ENCODE results near the gene FBXW7.
A peak's percentile ranks its signal among the peaks of the same experiment; 100 is the strongest.

Gene FBXW7

DNA sequence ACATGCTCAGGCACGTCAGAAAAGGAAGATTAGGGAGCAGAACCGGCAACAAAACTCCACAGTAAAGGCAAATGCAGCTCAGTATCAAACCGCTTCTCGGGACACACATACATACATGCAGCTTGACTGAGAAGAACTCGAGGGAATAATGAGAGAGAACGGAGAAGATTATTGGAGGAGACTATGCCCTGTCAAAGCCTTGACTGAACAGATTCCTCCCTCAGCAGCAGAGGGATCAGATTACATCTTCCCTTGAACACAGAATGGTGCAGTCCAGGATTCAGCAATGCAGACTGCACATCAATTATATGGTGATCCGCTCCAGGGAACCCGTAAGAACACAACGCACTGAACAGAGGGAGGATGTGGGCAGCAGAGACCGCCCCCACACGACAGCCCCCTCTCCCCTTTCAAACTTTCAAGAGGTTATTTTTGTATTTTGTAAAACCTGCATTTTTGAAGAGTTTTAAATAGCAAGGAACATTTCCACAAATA is 183.2 kb downstream of the FBXW7 start (continued):
- TF ChIP-seq ZNF776 (tag by site-specific recombination; IDR thresholded peaks at IDR 0.05; ENCODE audit: borderline replicate concordance), result no peak
- TF ChIP-seq, protein P1, sequence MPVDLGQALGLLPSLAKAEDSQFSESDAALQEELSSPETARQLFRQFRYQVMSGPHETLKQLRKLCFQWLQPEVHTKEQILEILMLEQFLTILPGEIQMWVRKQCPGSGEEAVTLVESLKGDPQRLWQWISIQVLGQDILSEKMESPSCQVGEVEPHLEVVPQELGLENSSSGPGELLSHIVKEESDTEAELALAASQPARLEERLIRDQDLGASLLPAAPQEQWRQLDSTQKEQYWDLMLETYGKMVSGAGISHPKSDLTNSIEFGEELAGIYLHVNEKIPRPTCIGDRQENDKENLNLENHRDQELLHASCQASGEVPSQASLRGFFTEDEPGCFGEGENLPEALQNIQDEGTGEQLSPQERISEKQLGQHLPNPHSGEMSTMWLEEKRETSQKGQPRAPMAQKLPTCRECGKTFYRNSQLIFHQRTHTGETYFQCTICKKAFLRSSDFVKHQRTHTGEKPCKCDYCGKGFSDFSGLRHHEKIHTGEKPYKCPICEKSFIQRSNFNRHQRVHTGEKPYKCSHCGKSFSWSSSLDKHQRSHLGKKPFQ (tag by site-specific recombination; IDR thresholded peaks at IDR 0.05), result no peak
- no peak for TF ChIP-seq ZNF335 (tag by site-specific recombination; conservative IDR thresholded peaks at IDR 0.05)
- TF ChIP-seq, protein P2, sequence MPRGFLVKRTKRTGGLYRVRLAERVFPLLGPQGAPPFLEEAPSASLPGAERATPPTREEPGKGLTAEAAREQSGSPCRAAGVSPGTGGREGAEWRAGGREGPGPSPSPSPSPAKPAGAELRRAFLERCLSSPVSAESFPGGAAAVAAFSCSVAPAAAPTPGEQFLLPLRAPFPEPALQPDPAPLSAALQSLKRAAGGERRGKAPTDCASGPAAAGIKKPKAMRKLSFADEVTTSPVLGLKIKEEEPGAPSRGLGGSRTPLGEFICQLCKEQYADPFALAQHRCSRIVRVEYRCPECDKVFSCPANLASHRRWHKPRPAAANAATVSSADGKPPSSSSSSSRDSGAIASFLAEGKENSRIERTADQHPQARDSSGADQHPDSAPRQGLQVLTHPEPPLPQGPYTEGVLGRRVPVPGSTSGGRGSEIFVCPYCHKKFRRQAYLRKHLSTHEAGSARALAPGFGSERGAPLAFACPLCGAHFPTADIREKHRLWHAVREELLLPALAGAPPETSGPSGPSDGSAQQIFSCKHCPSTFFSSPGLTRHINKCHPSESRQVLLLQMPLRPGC (tag by site-specific recombination; IDR thresholded peaks at IDR 0.05), result no peak
- TF ChIP-seq ZNF223 (tag by site-specific recombination; IDR thresholded peaks at IDR 0.05), result no peak
- TF ChIP-seq, protein P3, sequence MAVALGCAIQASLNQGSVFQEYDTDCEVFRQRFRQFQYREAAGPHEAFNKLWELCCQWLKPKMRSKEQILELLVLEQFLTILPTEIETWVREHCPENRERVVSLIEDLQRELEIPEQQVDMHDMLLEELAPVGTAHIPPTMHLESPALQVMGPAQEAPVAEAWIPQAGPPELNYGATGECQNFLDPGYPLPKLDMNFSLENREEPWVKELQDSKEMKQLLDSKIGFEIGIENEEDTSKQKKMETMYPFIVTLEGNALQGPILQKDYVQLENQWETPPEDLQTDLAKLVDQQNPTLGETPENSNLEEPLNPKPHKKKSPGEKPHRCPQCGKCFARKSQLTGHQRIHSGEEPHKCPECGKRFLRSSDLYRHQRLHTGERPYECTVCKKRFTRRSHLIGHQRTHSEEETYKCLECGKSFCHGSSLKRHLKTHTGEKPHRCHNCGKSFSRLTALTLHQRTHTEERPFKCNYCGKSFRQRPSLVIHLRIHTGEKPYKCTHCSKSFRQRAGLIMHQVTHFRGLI (tag by site-specific recombination; IDR thresholded peaks at IDR 0.05), result no peak
- peak; percentile 78 for TF ChIP-seq IKZF3 (tag by site-specific recombination; IDR thresholded peaks at IDR 0.05)
- peak; percentile 86 for TF ChIP-seq ZNF366 (tag by site-specific recombination; conservative IDR thresholded peaks at IDR 0.05)
- TF ChIP-seq YY1 (tag by site-specific recombination; IDR thresholded peaks at IDR 0.05), result no peak
- TF ChIP-seq SP2 (tag by site-specific recombination; IDR thresholded peaks at IDR 0.05), result peak; percentile 72
- TF ChIP-seq ZNF626 (tag by site-specific recombination; IDR thresholded peaks at IDR 0.05), result no peak
- TF ChIP-seq SETDB1 (IDR thresholded peaks at IDR 0.05; ENCODE audit: insufficient read length, low read length), result peak; percentile 48
- TF ChIP-seq, protein P4, sequence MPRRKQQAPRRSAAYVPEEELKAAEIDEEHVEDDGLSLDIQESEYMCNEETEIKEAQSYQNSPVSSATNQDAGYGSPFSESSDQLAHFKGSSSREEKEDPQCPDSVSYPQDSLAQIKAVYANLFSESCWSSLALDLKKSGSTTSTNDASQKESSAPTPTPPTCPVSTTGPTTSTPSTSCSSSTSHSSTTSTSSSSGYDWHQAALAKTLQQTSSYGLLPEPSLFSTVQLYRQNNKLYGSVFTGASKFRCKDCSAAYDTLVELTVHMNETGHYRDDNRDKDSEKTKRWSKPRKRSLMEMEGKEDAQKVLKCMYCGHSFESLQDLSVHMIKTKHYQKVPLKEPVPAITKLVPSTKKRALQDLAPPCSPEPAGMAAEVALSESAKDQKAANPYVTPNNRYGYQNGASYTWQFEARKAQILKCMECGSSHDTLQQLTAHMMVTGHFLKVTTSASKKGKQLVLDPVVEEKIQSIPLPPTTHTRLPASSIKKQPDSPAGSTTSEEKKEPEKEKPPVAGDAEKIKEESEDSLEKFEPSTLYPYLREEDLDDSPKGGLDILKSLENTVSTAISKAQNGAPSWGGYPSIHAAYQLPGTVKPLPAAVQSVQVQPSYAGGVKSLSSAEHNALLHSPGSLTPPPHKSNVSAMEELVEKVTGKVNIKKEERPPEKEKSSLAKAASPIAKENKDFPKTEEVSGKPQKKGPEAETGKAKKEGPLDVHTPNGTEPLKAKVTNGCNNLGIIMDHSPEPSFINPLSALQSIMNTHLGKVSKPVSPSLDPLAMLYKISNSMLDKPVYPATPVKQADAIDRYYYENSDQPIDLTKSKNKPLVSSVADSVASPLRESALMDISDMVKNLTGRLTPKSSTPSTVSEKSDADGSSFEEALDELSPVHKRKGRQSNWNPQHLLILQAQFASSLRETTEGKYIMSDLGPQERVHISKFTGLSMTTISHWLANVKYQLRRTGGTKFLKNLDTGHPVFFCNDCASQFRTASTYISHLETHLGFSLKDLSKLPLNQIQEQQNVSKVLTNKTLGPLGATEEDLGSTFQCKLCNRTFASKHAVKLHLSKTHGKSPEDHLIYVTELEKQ (tag by site-specific recombination; IDR thresholded peaks at IDR 0.05; ENCODE audit: borderline replicate concordance), result peak; percentile 45; the same call in 1 of the 2 replicates
- TF ChIP-seq ZNF660 (tag by site-specific recombination; IDR thresholded peaks at IDR 0.05), result peak; percentile 80; the same call in 1 of the 2 replicates
- no peak for TF ChIP-seq ZBTB21 (tag by site-specific recombination; IDR thresholded peaks at IDR 0.05)
- no peak for TF ChIP-seq ZNF48 (tag by site-specific recombination; IDR thresholded peaks at IDR 0.05)
- TF ChIP-seq ZBTB48 (tag by site-specific recombination; IDR thresholded peaks at IDR 0.05), result peak; percentile 75
- TF ChIP-seq, protein P5, sequence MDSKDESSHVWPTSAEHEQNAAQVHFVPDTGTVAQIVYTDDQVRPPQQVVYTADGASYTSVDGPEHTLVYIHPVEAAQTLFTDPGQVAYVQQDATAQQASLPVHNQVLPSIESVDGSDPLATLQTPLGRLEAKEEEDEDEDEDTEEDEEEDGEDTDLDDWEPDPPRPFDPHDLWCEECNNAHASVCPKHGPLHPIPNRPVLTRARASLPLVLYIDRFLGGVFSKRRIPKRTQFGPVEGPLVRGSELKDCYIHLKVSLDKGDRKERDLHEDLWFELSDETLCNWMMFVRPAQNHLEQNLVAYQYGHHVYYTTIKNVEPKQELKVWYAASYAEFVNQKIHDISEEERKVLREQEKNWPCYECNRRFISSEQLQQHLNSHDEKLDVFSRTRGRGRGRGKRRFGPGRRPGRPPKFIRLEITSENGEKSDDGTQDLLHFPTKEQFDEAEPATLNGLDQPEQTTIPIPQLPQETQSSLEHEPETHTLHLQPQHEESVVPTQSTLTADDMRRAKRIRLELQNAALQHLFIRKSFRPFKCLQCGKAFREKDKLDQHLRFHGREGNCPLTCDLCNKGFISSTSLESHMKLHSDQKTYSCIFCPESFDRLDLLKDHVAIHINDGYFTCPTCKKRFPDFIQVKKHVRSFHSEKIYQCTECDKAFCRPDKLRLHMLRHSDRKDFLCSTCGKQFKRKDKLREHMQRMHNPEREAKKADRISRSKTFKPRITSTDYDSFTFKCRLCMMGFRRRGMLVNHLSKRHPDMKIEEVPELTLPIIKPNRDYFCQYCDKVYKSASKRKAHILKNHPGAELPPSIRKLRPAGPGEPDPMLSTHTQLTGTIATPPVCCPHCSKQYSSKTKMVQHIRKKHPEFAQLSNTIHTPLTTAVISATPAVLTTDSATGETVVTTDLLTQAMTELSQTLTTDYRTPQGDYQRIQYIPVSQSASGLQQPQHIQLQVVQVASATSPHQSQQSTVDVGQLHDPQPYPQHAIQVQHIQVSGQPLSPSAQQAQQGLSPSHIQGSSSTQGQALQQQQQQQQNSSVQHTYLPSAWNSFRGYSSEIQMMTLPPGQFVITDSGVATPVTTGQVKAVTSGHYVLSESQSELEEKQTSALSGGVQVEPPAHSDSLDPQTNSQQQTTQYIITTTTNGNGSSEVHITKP (tag by site-specific recombination; IDR thresholded peaks at IDR 0.05), result peak; percentile 99
- no peak for TF ChIP-seq BCL11A (tag by site-specific recombination; IDR thresholded peaks at IDR 0.05; ENCODE audit: low read depth)
- TF ChIP-seq ZXDB (tag by site-specific recombination; IDR thresholded peaks at IDR 0.05), result peak; percentile 54; the same call in 1 of the 2 replicates
- TF ChIP-seq ZFP3 (tag by site-specific recombination; IDR thresholded peaks at IDR 0.05; ENCODE audit: low read depth), result no peak
- no peak for TF ChIP-seq ZNF510 (tag by site-specific recombination; IDR thresholded peaks at IDR 0.05; ENCODE audit: insufficient replicate concordance)
- TF ChIP-seq ZNF629 (tag by site-specific recombination; IDR thresholded peaks at IDR 0.05), result peak; percentile 73
- TF ChIP-seq, protein P6, sequence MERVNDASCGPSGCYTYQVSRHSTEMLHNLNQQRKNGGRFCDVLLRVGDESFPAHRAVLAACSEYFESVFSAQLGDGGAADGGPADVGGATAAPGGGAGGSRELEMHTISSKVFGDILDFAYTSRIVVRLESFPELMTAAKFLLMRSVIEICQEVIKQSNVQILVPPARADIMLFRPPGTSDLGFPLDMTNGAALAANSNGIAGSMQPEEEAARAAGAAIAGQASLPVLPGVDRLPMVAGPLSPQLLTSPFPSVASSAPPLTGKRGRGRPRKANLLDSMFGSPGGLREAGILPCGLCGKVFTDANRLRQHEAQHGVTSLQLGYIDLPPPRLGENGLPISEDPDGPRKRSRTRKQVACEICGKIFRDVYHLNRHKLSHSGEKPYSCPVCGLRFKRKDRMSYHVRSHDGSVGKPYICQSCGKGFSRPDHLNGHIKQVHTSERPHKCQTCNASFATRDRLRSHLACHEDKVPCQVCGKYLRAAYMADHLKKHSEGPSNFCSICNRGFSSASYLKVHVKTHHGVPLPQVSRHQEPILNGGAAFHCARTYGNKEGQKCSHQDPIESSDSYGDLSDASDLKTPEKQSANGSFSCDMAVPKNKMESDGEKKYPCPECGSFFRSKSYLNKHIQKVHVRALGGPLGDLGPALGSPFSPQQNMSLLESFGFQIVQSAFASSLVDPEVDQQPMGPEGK (tag by site-specific recombination; IDR thresholded peaks at IDR 0.05), result peak; percentile 66
- TF ChIP-seq ZNF558 (tag by site-specific recombination; IDR thresholded peaks at IDR 0.05), result peak; percentile 67; the same call in 1 of the 2 replicates
- peak; percentile 61 for TF ChIP-seq ZNF341 (tag by site-specific recombination; IDR thresholded peaks at IDR 0.05; ENCODE audit: low read depth)
- TF ChIP-seq ZNF416 (tag by site-specific recombination; IDR thresholded peaks at IDR 0.05), result no peak
